DMS114 treated with DMSO at 0.1 percent for 48 hours (cell line): Measurements from ENCODE around the gene IFT122.

Experiments
- DNase-seq: peaks from one replicate; lab custom pipeline; 2025; ENCODE audit not compliant: unreplicated experiment; lab: John Stamatoyannopoulos, UW

The IFT122 gene

GRCh38 chr3:129555616-129556357, 115.8 kb downstream of the IFT122 start:
- DNase-seq: no peak

GRCh38 chr3:129556358-129556695, 116.3 kb downstream of the IFT122 start:
- DNase-seq: no peak

DNA sequence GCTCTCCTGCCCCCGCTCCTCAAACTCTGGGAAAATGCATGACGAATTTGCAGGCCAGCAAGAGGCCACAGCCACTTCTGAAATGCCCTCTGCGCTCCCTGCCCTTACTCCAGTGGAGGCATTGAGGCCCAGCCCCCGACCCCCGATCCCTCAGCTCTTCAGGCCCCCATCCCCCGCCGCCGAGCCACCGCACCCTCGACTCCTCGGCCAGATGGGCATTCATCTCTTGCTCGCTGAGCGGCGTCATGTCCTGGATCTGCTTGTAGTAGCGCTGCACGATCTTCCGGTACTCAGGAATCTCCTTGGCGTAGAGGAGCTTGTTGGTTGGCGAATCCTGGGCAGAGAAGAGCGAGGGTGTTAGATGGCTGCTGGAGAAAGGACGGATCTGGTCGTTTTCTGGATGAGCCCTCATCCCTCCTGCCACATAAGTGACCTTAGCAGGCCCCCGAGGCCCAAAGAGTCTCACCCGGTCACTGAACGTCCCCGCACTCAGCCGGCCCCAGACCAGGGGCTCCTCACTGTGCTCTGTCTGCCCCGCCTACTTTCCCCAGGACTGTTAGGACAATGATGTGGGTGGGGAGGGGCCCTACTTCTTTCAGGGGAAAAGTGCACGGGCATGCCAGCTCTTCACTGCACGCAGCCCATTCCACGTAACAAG, 117.0 kb downstream of the IFT122 start:
- no peak for DNase-seq

GRCh38 chr3:129557548-129557894, 117.5 kb downstream of the IFT122 start:
- DNase-seq: no peak

DNA sequence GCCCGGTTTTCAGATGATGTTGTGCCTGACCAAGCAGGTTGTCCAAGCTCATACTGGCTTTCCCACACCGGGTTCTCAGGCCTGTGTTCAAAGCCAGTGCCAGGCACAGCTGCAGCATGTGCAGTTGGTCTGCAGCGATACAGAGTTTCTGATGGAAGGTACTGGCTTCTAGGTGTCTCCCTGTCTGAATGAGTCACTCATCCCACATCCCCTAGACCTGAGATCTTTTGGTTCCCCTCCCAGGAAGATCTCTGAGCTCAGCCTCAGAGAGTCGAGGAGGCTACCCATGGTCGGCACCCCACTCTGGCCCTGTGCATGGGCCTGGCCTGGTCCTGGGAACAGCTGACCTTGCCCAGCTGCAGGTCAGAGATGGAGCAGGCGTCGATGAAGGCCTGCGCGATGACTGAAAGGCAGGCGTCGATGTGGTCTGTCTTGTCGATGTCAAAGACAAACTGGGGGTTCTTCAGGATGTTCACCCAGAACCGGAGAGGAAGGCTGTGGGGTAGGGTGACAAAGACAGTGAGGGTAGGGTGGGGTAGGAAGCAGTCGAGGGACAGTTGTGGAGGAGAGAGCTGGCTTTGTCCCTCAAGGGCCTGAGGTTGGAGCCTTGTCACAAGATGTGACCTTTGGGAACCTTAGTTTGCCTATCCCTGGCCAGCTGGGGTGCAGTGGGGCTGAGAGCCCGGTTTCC, 118.2 kb downstream of the IFT122 start:
- DNase-seq: no peak

GRCh38 chr3:129558772-129559564, 118.9 kb downstream of the IFT122 start:
- no peak for DNase-seq

DNA sequence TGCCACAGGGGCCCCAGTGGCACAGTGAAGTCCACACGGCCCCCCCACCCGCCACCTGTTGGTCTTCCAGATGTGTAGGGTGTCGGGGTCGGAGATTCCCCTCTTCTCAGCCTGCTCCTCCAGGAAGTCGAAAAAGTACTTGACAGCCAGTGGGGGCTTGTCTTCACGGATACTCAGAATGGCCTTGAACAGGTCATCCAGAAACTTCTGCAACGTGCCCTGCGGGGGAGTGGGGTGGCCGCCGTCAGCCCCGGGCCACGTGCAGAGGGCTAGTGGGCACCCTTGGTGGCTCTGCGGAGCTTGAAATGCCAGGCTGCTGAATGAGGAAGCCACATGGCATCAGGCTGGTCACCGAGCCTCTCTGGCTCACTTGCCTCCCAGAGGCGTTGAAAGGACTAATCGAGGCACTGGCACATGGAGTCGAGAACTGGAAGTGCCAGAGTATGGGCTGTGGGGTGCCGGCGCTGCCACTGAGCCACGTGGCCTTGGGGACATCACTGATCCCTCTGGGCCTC, 119.6 kb downstream of the IFT122 start:
- DNase-seq: no peak

DNA sequence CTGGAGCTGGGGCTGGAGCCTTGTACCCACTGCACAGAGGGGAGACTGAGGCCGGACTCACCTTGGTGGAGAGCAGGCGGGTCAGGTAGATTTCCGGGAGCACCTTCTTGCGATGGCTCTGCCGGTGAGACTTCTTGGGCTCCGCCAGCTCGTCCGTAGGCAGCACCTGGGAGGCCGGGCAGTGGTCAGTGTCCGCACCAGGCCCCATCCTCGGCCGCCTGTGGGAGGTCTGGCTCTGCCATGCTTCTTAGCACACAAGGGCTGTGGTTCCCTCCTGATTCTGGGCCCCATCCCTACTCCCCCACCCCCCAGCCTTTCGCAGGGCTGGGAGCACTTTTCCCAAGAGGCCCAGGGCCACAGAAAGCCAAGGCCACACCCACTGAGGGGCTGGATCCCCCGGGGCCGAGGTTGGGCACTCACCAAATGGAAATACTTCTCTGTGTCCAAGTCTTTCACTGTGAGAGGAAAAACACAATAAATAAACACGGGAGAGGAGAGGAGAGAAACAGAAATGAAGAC, 120.3 kb downstream of the IFT122 start:
- no peak for DNase-seq

GRCh38 chr3:129560911-129561594, 121.0 kb downstream of the IFT122 start:
- DNase-seq: no peak

GRCh38 chr3:129561619-129562248, 121.7 kb downstream of the IFT122 start:
- DNase-seq: no peak

GRCh38 chr3:129562803-129563202, 122.8 kb downstream of the IFT122 start:
- DNase-seq: no peak

GRCh38 chr3:129563332-129563731, 123.3 kb downstream of the IFT122 start:
- no peak for DNase-seq

DNA sequence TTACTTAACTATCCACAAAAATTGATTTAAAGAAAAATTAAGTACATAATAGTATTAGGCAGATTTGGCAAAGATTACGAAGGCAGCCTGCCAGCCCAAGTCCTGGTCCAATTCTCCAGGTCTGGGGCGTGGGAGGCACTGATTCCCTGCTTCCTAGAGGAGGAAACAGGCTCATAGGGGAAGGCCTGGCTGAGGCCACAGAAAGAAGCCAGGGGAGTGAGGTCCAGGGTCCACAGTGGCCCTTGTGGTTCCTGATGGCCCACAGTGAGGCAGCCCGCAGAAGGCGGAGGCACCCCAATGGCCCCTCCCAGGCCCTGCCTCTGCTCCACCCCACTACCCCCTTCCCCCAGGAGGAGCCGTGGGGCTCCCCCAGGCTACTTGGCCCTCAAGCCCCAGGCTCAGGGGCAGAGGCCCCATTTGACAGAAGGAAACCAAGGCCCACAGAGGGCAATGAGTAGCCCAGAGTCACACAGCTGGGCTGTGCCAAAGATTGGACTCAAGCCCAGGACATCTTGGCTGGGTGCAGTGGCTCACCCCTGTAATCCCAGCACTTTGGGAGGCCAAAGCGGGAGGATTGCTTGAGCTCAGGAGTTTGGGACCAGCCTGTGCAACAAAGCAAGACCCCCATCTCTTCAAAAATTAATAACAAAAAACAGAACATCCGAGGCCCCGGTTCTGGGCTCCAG, 124.0 kb downstream of the IFT122 start:
- no peak for DNase-seq

DNA sequence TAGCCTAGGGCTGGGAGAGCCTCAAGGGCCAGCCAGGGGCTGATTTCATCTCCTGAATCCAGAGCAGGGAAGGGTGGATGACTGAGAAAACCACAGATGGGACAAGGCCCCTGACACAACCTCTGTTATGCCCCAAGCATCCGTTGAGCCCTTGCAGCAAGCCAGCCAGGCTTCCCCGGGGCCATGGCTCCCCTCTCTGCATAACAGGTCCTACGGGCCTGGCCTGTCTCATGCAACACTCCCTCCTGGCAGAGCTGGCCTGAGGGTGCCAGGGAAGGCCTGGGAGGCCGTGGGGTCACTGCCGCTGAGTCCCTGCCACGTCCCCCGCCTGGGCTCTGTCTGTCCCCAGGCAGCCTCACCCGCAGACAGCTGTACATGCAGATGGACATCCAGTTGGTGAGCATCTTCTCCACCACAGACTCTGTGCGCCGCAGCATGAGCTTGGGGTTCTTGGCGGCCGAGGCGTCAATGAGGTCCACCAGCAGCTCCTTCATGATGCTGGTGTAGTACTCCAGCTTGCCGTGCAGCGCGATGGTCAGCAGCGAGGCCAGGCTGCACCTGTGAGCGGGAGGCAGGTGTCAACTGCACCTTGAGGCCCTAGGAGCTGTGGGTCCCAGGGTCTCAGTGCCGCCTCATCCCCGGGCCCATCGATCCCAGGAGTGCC, 125.1 kb downstream of the IFT122 start:
- DNase-seq: no peak

DNA sequence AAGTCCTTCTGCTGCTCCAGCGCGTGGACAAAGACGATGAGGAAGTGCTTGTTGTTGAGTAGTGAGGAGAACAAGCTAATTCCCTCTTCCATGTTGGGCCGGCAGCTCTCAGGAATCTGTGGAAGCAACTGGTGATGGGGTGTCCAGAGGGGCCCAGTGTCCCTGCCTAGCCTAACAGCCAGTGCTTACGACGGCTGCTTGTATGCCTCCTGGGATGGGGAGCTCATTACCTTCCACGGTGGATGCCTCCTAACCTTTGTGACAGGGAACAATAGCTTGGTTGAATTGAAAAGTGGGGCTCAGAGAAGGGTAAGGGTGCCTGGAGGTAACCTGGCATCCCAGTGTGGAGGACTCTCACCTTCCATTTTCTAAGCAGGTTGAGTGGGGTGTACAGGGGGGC, 125.9 kb downstream of the IFT122 start:
- DNase-seq: no peak

DNA sequence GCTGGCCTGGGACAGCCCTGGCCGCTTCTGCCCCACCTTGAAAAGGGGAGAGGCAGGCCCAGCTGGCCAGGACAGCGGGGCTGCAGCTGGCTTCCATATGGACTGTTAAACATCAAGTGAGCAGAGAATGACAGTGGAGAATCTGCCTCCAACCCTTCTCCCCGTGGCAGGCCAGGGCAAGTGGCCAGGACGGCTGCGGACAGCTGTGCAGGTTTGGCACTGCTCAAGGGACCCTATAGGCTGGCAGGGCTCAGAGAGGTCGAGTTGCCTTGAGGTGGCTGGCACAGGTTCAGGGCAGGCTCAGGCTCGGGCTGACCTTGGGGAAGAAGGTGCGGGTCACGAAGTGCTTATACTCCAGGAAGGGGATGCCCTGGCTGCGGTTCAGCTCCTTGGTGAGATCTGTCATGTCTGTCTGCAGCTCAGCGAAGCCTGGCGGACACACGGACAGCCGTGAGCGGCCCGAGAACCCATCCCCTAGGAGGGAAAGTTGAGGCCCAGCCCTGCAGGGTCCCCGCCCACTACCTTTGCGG, 127.2 kb downstream of the IFT122 start:
- DNase-seq: no peak

DNA sequence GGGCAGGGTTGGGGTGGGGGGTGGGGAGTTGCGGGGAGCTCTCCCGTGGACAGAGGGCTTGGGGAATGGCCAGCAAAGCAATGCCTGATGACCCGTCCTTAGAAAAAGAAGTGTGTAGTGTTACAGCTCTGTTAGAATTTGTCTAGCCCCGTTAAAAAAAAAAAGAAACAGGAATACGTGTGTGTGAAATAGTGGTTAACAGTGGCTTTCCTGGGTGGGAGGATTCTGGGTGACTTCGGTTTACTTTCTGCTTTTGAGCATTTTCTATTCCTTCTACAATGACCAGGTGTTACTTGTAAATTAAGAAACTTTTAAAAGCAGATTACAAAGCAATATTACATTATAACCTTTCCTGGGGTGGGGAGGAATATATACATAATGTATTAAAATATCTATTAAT, 127.9 kb downstream of the IFT122 start:
- no peak for DNase-seq

- DNase-seq: no peak
Observed at GRCh38 chr3:129569856-129570255, 129.8 kb downstream of the IFT122 start.
